Chondrocyte (in vitro differentiated cells): ENCODE measurements around the gene AKAP7. TPM values are rescaled to one million over a fixed set of nuclear protein-coding genes. Genes with fewer than 3 reads are reported as not detected.

Source experiments
- DNase-seq: peaks from one replicate; pipeline ENCODE4 v3.0.0; 2021; ENCODE audit warnings: mixed read lengths, low spot score
- H3K27ac Mint-ChIP-seq: one replicate; pipeline ENCODE4 v1.8.0; 2021; ENCODE audit warnings: mild to moderate bottlenecking, moderate library complexity, mixed read lengths; ENCODE audit not compliant: unreplicated experiment
- H3K27me3 Mint-ChIP-seq: 2 replicates; pipeline ENCODE4 v1.8.0; 2021; ENCODE audit warnings: low read depth, mixed read lengths
- H3K36me3 Mint-ChIP-seq: 2 replicates; pipeline ENCODE4 v1.8.0; 2021; ENCODE audit warnings: low read depth, mixed read lengths
- H3K4me1 Mint-ChIP-seq: 2 replicates; pipeline ENCODE4 v1.8.0; 2021; ENCODE audit warnings: low read depth, mild to moderate bottlenecking, mixed read lengths
- H3K4me3 Mint-ChIP-seq: one replicate; pipeline ENCODE4 v1.8.0; 2021; ENCODE audit warnings: mild to moderate bottlenecking, moderate library complexity, mixed read lengths; ENCODE audit not compliant: unreplicated experiment
- H3K9me3 Mint-ChIP-seq: 2 replicates; pipeline ENCODE4 v1.8.0; 2021; ENCODE audit warnings: low read depth, mixed read lengths
- total RNA-seq: library from RNA; stranded (reverse); gene quantifications from 3 replicates; pipeline ENCODE4 v1.2.1, GENCODE V29; 2021
- TF ChIP-seq, protein P1 (sequence below): fragments of 200-600 bp; sonication (generic); IDR thresholded peaks from 2 replicates; pipeline ENCODE4 v1.5.0; 2021; ENCODE audit warnings: antibody characterized with exemption, mild to moderate bottlenecking, moderate library complexity

AKAP7 gene
- total RNA-seq, 1 donor from 2014 or later: 5.0 TPM

DNA sequence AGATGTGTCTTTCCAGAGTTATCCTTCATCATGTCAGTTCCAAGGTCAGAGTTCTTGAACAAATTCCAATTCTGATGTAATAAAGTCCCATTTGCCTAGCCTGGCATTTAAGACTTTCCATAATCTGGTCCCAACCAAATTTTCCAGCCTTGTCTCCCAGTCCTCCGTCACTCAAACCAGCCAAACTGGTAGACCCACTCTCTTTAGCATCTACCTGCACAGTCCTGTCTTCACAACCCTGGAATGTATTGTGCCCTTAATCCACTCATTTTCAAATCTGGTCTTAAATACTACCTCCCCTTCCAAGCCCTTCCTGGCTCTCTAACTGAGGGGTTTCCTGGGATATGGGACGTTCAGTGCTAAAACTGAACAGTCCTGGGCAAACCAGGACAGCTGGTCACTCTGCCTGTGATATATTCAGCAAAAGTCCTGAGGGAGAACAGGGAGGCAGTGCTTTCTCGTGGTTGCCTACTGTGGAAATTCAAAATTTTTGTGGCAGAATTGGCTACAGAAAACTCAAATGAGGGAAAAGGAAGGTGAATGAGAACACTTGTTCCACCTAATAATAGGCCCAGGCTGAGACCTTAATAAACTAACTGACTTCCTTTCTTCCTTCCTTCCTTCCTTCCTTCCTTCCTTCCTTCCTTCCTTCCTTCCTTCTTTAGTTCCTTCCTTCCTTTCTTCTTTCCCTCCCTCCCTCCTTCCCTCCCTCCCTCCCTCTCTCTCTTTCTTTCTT lies 10.8 kb upstream of the AKAP7 start:
- H3K4me3 Mint-ChIP-seq: no peak overlapping the region
- no peak overlapping the region for H3K27ac Mint-ChIP-seq
- DNase-seq: no peak
- H3K36me3 Mint-ChIP-seq: no peaks in the 10 kb centered on the region
- TF ChIP-seq, protein P1, sequence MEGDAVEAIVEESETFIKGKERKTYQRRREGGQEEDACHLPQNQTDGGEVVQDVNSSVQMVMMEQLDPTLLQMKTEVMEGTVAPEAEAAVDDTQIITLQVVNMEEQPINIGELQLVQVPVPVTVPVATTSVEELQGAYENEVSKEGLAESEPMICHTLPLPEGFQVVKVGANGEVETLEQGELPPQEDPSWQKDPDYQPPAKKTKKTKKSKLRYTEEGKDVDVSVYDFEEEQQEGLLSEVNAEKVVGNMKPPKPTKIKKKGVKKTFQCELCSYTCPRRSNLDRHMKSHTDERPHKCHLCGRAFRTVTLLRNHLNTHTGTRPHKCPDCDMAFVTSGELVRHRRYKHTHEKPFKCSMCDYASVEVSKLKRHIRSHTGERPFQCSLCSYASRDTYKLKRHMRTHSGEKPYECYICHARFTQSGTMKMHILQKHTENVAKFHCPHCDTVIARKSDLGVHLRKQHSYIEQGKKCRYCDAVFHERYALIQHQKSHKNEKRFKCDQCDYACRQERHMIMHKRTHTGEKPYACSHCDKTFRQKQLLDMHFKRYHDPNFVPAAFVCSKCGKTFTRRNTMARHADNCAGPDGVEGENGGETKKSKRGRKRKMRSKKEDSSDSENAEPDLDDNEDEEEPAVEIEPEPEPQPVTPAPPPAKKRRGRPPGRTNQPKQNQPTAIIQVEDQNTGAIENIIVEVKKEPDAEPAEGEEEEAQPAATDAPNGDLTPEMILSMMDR: no peak
- H3K9me3 Mint-ChIP-seq: no peaks in the 10 kb centered on the region
- no peaks in the 10 kb centered on the region for H3K4me1 Mint-ChIP-seq
- H3K27me3 Mint-ChIP-seq: no peaks in the 10 kb centered on the region

DNA sequence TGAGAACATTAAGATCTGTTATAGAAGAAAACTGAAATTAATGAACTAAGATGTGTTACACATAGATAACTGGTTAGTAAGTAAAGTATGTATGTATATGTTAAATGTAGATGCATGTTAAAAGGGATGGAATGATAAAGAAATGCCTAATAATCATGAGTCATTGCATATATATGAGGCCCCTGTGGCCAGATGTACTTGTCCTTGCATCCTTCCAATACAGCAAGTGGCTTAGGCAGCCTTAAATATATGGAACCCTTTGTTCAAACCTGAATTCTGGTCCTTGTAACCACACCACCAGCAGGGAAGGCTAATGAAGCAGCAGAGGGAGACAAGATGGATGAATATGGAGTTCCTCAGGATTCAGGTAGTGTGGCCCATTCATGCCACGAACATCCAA lies 9.8 kb upstream of the AKAP7 start:
- Mint-ChIP-seq H3K27me3 (no peaks in the 10 kb centered on the region), H3K9me3 (no peaks in the 10 kb centered on the region), H3K36me3 (no peaks in the 10 kb centered on the region), H3K4me3 (no peak overlapping the region), H3K27ac (no peak overlapping the region), H3K4me1 (no peaks in the 10 kb centered on the region)
- DNase-seq: no peak
- TF ChIP-seq, protein P1: no peak

DNA sequence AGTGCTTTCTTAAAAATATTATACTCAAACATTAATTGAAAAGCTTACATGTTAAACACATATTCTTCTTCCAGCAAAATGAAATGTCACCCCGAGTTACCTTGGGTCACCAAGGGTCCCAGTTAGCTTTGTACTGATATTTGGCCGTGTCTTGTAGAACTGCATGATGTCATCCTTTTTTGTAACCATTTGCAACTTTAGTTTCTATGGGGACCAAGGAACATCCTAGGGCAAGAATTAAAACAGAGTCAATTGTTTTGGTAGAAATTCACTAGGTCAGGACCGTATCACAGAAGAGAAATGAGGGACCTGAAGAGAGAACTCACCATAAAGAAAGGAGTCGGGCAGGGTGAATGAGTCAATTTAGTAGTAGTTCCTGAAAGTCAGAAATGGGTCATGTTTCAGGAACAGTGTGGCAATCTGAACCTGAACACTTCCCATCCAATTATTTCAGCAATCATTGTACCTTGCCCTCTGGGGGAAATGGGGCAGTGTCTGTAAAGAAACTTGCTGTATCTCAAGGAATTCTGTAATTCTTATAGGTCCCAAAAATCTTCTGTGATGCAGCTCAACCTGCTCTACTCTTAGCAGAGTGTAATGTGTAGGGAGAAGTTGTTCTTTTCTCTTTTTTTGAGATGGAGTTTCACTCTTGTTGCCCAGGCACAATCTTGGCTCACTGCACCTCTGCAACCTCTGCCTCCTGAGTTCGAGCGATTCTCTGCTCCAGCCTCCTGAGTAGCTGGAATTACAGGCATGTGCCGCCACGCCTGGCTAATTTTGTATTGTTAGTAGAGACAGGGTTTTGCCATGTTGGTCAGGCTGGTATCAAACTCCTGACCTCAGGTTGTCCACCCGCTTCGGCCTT lies 5.3 kb upstream of the AKAP7 start:
- H3K4me3 Mint-ChIP-seq: no peak overlapping the region
- no peak overlapping the region for H3K27ac Mint-ChIP-seq
- peaks cover 7% of the 10 kb centered on the region for H3K4me1 Mint-ChIP-seq
- no peaks in the 10 kb centered on the region for H3K9me3 Mint-ChIP-seq
- DNase-seq: no peak
- H3K36me3 Mint-ChIP-seq: no peaks in the 10 kb centered on the region
- TF ChIP-seq, protein P1: no peak
- no peaks in the 10 kb centered on the region for H3K27me3 Mint-ChIP-seq

DNA sequence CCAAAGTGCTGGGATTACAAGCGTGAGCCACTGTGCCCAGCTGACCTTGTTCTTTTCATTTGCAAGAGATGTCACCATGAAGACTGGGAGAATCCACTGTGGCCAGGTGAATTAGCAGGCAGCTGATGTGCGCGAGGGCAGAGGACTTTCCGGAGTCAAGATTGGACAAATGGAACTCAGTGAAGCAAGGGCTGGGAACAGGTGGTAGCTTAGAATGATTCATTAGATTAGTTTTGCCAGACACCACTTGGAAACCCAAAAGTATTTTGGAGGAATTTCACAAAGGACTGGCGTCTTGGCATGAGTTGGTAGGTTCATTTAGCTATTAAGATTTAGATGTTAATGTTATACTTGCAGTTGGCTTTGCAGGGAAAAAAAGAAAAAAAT lies 4.7 kb upstream of the AKAP7 start:
- H3K9me3 Mint-ChIP-seq: no peaks in the 10 kb centered on the region
- peaks cover 9% of the 10 kb centered on the region for H3K4me1 Mint-ChIP-seq
- H3K27ac Mint-ChIP-seq: no peak overlapping the region
- TF ChIP-seq, protein P1: no peak
- H3K4me3 Mint-ChIP-seq: no peak overlapping the region
- H3K27me3 Mint-ChIP-seq: no peaks in the 10 kb centered on the region
- no peaks in the 10 kb centered on the region for H3K36me3 Mint-ChIP-seq
- DNase-seq: no peak

DNA sequence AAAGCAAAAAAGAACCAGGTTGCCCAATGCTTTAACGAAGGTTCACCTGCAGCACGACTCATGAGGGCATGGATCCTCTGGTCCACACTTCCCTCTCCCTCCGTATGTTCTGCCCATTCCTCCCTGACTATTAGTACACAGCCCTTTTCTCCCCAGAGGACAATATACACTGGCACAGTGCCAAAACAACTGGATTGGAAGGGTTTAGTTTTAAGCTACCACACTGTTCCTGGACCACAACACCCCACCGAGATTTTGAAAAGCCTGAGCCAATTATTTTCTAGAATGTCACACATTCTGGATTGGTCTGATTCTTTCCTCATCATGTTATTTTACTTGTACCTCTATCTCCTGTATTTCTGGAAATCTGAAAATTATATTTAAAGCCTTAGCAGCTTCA lies 2.9 kb upstream of the AKAP7 start:
- DNase-seq: no peak
- H3K9me3 Mint-ChIP-seq: no peaks in the 10 kb centered on the region
- H3K27ac Mint-ChIP-seq: no peak overlapping the region
- H3K27me3 Mint-ChIP-seq: no peaks in the 10 kb centered on the region
- peaks cover 17% of the 10 kb centered on the region for H3K4me1 Mint-ChIP-seq
- no peak overlapping the region for H3K4me3 Mint-ChIP-seq
- TF ChIP-seq, protein P1: no peak
- H3K36me3 Mint-ChIP-seq: no peaks in the 10 kb centered on the region
